Lower leg skin (tissue), 4 donors: ENCODE results near the gene REV3L. TPM values are rescaled to one million over a fixed set of nuclear protein-coding genes. Genes with fewer than 3 reads are reported as not detected.

Source experiments
- DNase-seq, 2 donors: peaks; one replicate each; pipeline ENCODE4 v3.0.0-alpha.2; 2019; ENCODE audit warnings: low spot score in 2 of 2
- H3K4me3 ChIP-seq: fragments of 200-600 bp; sonication (generic); 2 replicates; pipeline ENCODE4 v1.5.1; 2017; ENCODE audit warnings: mild to moderate bottlenecking, low read depth; ENCODE audit not compliant: poor library complexity, severe bottlenecking
- POLR2A ChIP-seq, 2 donors: fragments of 450-650 bp; IDR thresholded peaks; one replicate each; pipeline ENCODE4 v1.6.1; 2016 to 2017; ENCODE audit warnings: antibody characterized with exemption in 2 of 2, mild to moderate bottlenecking in 1 of 2, moderate library complexity in 1 of 2
- WGBS, 2 donors: methylation state at CpG; one replicate each; pipeline ENCODE4 v1.1.5; 2018; 5-methylcytosine and 5-hydroxymethylcytosine counted together
- intact Hi-C: fragments of 100-400 bp; cut with DNase I; formaldehyde crosslinking; loops from one replicate; pipeline ENCODE4 v1.15.0; 2023; ENCODE audit warnings: low total_unique reads
- total RNA-seq, 4 donors: library from RNA; depleted of rRNA; stranded (reverse); fragments of >200 nt; gene quantifications; one replicate each; pipeline ENCODE4 v1.1.0, GENCODE V29; 2016
- TF ChIP-seq, protein P1 (sequence below), 3 donors: fragments of 450-650 bp; IDR thresholded peaks; one replicate each; pipeline ENCODE4 v1.5.1; 2016; ENCODE audit warnings: antibody characterized with exemption in 3 of 3, mild to moderate bottlenecking in 3 of 3, moderate library complexity in 2 of 3

Gene REV3L
- total RNA-seq, 4 donors from 2014 or later: 25.9 to 45.9 (median 28.6) TPM

DNA sequence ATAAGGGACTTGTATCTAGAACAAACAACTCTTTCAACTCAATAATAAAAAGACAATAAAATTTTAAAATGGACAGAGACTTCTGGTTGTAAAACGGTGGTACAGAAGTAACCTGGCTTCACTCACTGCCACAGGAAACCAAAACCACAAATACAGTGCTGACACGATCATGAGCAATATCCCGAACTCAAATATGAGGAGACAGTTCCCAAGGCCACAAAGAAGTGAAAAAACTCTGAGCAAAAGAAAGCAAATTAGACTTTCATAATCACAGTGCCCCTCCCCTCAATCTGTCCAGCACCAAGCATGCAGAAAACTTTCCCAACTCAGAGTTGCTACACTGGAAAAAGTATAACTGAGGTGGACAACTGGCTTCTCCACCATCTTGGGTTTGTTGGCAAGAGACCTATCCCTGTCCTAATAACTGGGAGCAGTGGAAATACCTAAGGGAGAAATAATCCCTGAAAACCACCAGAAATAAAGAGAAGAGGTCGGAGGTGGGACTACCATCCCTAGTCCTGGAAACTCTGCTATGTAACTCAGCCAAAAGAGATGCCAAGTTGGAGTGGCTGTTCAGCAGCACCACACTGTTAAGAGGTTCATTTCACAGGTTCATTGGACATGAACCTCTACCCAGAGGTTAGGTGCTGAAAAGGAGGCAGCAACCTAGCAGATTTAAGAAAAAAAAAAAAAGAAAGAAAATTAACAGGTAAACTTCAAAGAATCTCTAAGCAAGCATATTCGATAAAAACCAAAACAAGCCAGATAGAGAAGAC is 55.5 kb downstream of the REV3L start:
- TF ChIP-seq, protein P1, sequence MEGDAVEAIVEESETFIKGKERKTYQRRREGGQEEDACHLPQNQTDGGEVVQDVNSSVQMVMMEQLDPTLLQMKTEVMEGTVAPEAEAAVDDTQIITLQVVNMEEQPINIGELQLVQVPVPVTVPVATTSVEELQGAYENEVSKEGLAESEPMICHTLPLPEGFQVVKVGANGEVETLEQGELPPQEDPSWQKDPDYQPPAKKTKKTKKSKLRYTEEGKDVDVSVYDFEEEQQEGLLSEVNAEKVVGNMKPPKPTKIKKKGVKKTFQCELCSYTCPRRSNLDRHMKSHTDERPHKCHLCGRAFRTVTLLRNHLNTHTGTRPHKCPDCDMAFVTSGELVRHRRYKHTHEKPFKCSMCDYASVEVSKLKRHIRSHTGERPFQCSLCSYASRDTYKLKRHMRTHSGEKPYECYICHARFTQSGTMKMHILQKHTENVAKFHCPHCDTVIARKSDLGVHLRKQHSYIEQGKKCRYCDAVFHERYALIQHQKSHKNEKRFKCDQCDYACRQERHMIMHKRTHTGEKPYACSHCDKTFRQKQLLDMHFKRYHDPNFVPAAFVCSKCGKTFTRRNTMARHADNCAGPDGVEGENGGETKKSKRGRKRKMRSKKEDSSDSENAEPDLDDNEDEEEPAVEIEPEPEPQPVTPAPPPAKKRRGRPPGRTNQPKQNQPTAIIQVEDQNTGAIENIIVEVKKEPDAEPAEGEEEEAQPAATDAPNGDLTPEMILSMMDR (IDR thresholded peaks at IDR 0.05): no peak
- no peak for TF ChIP-seq POLR2A (IDR thresholded peaks at IDR 0.05)
- no peak overlapping the region for H3K4me3 ChIP-seq
- DNase-seq: no peak
- WGBS, 2 donors: 63 to 67% methylated on average over 5 of the region's 5 CpGs
- intact Hi-C loops: no loop called here

DNA sequence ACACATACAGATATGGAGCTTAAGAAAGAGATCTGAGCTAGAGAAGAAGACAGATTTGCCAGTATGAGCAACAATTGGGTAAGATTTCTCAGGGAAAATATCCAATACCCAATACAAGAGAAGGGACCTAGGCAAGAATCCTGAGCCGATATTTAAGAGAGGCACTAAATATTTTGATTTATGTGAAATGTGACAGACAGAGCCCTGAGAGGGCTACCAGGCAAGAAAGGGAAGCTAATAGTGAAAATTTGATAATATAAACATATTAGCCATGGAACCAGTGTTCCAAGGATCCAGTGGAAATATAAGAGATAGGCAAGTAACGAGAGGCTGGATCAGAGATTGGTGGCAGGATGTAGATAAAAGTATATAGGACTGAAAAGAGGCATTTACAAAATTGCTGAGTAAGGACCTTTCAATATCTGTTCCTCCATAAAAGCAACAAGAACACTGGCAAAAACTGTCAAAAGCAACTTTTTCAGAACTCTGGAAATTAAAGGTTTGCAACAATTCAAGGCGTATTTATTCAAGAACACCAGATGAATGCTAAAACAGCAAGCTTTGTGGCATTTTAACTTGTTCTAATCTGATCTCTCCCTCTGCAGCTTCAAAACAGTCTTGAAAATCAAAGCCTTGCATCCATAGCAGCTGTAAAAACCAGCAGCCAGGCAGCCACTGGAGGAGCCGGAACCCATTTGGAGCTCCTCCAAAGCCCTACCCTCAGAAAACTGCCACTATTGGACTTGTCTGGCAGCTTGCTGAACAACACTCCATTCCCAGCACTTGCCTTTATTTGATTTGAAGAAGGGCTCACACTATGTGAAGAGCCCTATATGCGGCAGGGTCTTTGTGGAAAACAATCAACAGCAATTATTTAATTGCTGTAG is 58.8 kb downstream of the REV3L start:
- intact Hi-C loops: loop anchor here (5.0 kb wide), 1 partner anchor 862 kb away; no protein-coding TSS in a partner anchor
- DNase-seq: no peak
- TF ChIP-seq, protein P1 (IDR thresholded peaks at IDR 0.05): no peak
- TF ChIP-seq POLR2A (IDR thresholded peaks at IDR 0.05): no peak

DNA sequence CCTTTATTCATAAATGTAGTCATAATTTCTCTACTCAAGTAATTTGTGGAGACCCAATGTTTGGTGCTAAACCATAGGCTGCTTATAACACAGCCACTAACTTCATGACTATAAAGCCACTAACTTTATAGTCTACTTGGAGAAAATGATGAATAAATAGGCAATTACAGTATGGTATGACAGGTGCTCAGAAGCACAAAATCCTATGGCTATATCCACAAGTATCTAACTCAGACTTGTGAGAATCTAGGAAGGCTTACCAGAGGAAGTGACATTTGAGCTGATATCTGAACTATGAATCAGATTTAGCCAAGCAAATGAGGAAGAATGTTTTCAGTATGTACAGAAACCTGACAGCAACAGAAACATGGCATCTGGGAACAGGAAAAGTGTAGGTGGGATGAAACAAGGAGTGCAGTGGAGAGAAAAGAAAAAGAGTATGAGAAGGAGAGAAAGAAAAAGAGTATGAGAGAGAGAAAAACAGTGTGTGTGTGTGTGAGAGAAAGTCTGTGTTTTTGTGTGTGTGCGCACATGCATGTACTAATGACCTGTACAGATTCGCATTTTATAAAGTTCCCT is 59.9 kb downstream of the REV3L start:
- H3K4me3 ChIP-seq: no peak overlapping the region
- no peak for TF ChIP-seq POLR2A (IDR thresholded peaks at IDR 0.05)
- TF ChIP-seq, protein P1 (IDR thresholded peaks at IDR 0.05): no peak
- intact Hi-C loops: loop anchor here (5.0 kb wide), 1 partner anchor 861 kb away; no protein-coding TSS in a partner anchor
- 48 to 84% methylated on average over 2 of the region's 2 CpGs for WGBS, 2 donors
- DNase-seq: no peak

More for the DNA sequence above, 58.8 kb downstream of the REV3L start:
- no peak overlapping the region for H3K4me3 ChIP-seq
- WGBS, 2 donors: 64 to 74% methylated on average over 5 of the region's 5 CpGs

DNA sequence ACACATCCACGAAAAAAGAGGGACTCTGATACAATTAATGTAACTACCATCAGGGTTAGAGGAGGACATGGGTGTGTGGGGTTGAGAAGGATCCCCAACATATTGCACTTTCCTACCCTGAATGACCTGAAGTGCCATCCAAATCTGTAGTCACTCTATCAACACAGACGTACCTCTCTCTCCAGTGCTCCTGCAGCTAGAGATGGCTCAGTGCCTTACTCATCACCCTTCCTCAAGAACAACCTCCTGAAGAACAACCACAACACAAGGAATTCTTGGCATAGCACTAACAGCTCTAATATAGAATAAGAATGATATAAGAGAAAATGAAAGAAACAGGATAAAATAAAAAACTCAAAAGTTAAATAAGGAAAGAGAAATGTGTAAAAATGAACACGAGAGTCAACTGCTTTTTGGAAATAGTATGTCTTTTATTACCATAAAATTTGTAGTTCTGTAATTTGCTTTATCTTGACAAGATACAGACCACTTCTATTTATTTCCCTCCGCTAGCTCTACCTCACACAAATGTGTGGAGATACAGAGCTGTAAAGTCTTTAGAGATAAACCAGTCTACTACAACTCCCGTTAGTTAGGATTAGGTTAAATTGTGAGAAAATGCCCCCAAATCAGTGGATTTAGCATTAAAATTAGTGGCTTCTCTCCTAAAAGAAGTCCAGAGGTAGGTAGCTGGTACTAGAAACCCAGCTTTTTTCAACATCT is 63.9 kb downstream of the REV3L start:
- WGBS, 2 donors: 82 to 83% methylated on average over 5 of the region's 5 CpGs
- no peak overlapping the region for H3K4me3 ChIP-seq
- intact Hi-C loops: no loop called here
- no peak for DNase-seq
- TF ChIP-seq POLR2A (IDR thresholded peaks at IDR 0.05): no peak
- TF ChIP-seq, protein P1 (IDR thresholded peaks at IDR 0.05): no peak

DNA sequence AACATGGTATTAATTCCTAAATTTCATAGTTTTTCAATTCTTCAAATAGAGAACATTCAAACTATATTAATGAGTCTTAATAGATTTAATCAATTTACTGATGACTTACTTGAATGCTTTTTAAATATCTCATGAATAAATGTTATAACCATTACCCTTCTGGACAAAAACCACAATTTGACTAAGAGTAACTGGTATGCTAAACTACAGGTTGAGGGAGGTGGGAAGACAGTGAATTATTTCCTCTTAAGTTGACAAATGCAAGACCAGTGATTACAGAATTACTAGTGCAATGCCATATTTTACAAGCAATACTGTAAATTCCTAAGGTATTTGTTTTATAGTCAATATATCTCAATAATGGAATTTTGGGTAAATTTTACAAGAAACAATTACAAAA is 65.1 kb downstream of the REV3L start:
- TF ChIP-seq, protein P1 (IDR thresholded peaks at IDR 0.05): no peak
- TF ChIP-seq POLR2A (IDR thresholded peaks at IDR 0.05): no peak
- intact Hi-C loops: no loop called here
- no peak overlapping the region for H3K4me3 ChIP-seq
- no peak for DNase-seq
